ENCODE measurements around the gene MARCHF5.
A peak's percentile ranks its signal among the peaks of the same experiment; 100 is the strongest.

The MARCHF5 gene

GRCh38 chr10:92290837-92291615 is at the start of gene MARCHF5, which contains the start of gene CPEB3:
TSS of gene MARCHF5 (plus strand) at chr10:92291167. CDS start at chr10:92291495, 328 bp downstream.
TSS of gene CPEB3 (minus strand) at chr10:92291078. CDS start at chr10:92240350, 50,728 bp downstream.
- Histone ChIP-seq H3K27me3 (ENCODE audit: insufficient read depth, low read length) (no peaks in the 10 kb centered on the region), H2AFZ (ENCODE audit: low read depth, low read length) (peak within 1 kb of the TSS; percentile 97), H3K4me1 (ENCODE audit: insufficient read depth, low read length) (peaks cover 18% of the 10 kb centered on the region), H3K4me3 (ENCODE audit: low read length) (peak within 1 kb of the TSS; percentile 98), H3K9me3 (ENCODE audit: low read length) (no peaks in the 10 kb centered on the region), H3K36me3 (ENCODE audit: insufficient read depth, low read length) (peaks cover 22% of the 10 kb centered on the region)

- H3K36me3 ChIP-seq (ENCODE audit: insufficient read depth, low read length): no peaks in the 10 kb centered on the region
- peak overlapping the region; percentile 75 for H3K4me3 ChIP-seq (ENCODE audit: low read length)
Observed at GRCh38 chr10:92241501-92241900, 49.5 kb upstream of the MARCHF5 start.

GRCh38 chr10:92242380-92242779 is 48.6 kb upstream of the MARCHF5 start:
- H3K4me3 ChIP-seq (ENCODE audit: low read length): peak overlapping the region; percentile 54

More at GRCh38 chr10:92241501-92241900, 49.5 kb upstream of the MARCHF5 start:
- Histone ChIP-seq H2AFZ (ENCODE audit: low read depth, low read length) (peak overlapping the region; percentile 75), H3K27me3 (ENCODE audit: insufficient read depth, low read length) (peaks cover 3% of the 10 kb centered on the region), H3K9me3 (ENCODE audit: low read length) (no peaks in the 10 kb centered on the region), H3K4me1 (ENCODE audit: insufficient read depth, low read length) (peaks cover 15% of the 10 kb centered on the region)

GRCh38 chr10:92242910-92243671 is 47.9 kb upstream of the MARCHF5 start:
- H3K4me1 ChIP-seq (ENCODE audit: insufficient read depth, low read length): peaks cover 15% of the 10 kb centered on the region
- H3K27me3 ChIP-seq (ENCODE audit: insufficient read depth, low read length): peaks cover 3% of the 10 kb centered on the region
- peak overlapping the region; percentile 54 for H3K4me3 ChIP-seq (ENCODE audit: low read length)
- H2AFZ ChIP-seq (ENCODE audit: low read depth, low read length): peak overlapping the region; percentile 53
- no peaks in the 10 kb centered on the region for H3K9me3 ChIP-seq (ENCODE audit: low read length)
- H3K36me3 ChIP-seq (ENCODE audit: insufficient read depth, low read length): no peaks in the 10 kb centered on the region

More at GRCh38 chr10:92242380-92242779, 48.6 kb upstream of the MARCHF5 start:
- H3K36me3 ChIP-seq (ENCODE audit: insufficient read depth, low read length): no peaks in the 10 kb centered on the region
- H2AFZ ChIP-seq (ENCODE audit: low read depth, low read length): no peak overlapping the region
- H3K27me3 ChIP-seq (ENCODE audit: insufficient read depth, low read length): peaks cover 3% of the 10 kb centered on the region
- no peaks in the 10 kb centered on the region for H3K9me3 ChIP-seq (ENCODE audit: low read length)
- H3K4me1 ChIP-seq (ENCODE audit: insufficient read depth, low read length): peaks cover 15% of the 10 kb centered on the region

GRCh38 chr10:92244796-92245195 is 46.2 kb upstream of the MARCHF5 start:
- H3K36me3 ChIP-seq (ENCODE audit: insufficient read depth, low read length): no peaks in the 10 kb centered on the region
- no peak overlapping the region for H2AFZ ChIP-seq (ENCODE audit: low read depth, low read length)
- no peak overlapping the region for H3K4me3 ChIP-seq (ENCODE audit: low read length)
- H3K9me3 ChIP-seq (ENCODE audit: low read length): no peaks in the 10 kb centered on the region
- H3K4me1 ChIP-seq (ENCODE audit: insufficient read depth, low read length): peaks cover 15% of the 10 kb centered on the region
- H3K27me3 ChIP-seq (ENCODE audit: insufficient read depth, low read length): no peaks in the 10 kb centered on the region

- Histone ChIP-seq H3K9me3 (ENCODE audit: low read length) (no peaks in the 10 kb centered on the region), H3K27me3 (ENCODE audit: insufficient read depth, low read length) (no peaks in the 10 kb centered on the region)
Observed at GRCh38 chr10:92248566-92248965, 42.4 kb upstream of the MARCHF5 start.

GRCh38 chr10:92263396-92263795 is 27.6 kb upstream of the MARCHF5 start:
- no peak overlapping the region for H3K4me3 ChIP-seq (ENCODE audit: low read length)
- H3K4me1 ChIP-seq (ENCODE audit: insufficient read depth, low read length): no peaks in the 10 kb centered on the region
- no peaks in the 10 kb centered on the region for H3K36me3 ChIP-seq (ENCODE audit: insufficient read depth, low read length)
- no peaks in the 10 kb centered on the region for H3K27me3 ChIP-seq (ENCODE audit: insufficient read depth, low read length)
- no peaks in the 10 kb centered on the region for H3K9me3 ChIP-seq (ENCODE audit: low read length)
- no peak overlapping the region for H2AFZ ChIP-seq (ENCODE audit: low read depth, low read length)

More at GRCh38 chr10:92248566-92248965, 42.4 kb upstream of the MARCHF5 start:
- Histone ChIP-seq H3K36me3 (ENCODE audit: insufficient read depth, low read length) (no peaks in the 10 kb centered on the region), H3K4me1 (ENCODE audit: insufficient read depth, low read length) (no peaks in the 10 kb centered on the region), H2AFZ (ENCODE audit: low read depth, low read length) (no peak overlapping the region), H3K4me3 (ENCODE audit: low read length) (no peak overlapping the region)

GRCh38 chr10:92264249-92264648 is 26.7 kb upstream of the MARCHF5 start:
- Histone ChIP-seq H3K36me3 (ENCODE audit: insufficient read depth, low read length) (no peaks in the 10 kb centered on the region), H3K4me1 (ENCODE audit: insufficient read depth, low read length) (no peaks in the 10 kb centered on the region), H3K27me3 (ENCODE audit: insufficient read depth, low read length) (no peaks in the 10 kb centered on the region), H3K9me3 (ENCODE audit: low read length) (no peaks in the 10 kb centered on the region), H3K4me3 (ENCODE audit: low read length) (no peak overlapping the region), H2AFZ (ENCODE audit: low read depth, low read length) (no peak overlapping the region)

- no peaks in the 10 kb centered on the region for H3K27me3 ChIP-seq (ENCODE audit: insufficient read depth, low read length)
- no peaks in the 10 kb centered on the region for H3K36me3 ChIP-seq (ENCODE audit: insufficient read depth, low read length)
- no peaks in the 10 kb centered on the region for H3K9me3 ChIP-seq (ENCODE audit: low read length)
Observed at GRCh38 chr10:92265687-92266258, 25.2 kb upstream of the MARCHF5 start.

GRCh38 chr10:92267343-92267742 is 23.6 kb upstream of the MARCHF5 start:
- H2AFZ ChIP-seq (ENCODE audit: low read depth, low read length): no peak overlapping the region
- no peaks in the 10 kb centered on the region for H3K9me3 ChIP-seq (ENCODE audit: low read length)
- H3K36me3 ChIP-seq (ENCODE audit: insufficient read depth, low read length): no peaks in the 10 kb centered on the region
- no peak overlapping the region for H3K4me3 ChIP-seq (ENCODE audit: low read length)
- no peaks in the 10 kb centered on the region for H3K27me3 ChIP-seq (ENCODE audit: insufficient read depth, low read length)
- no peaks in the 10 kb centered on the region for H3K4me1 ChIP-seq (ENCODE audit: insufficient read depth, low read length)

More at GRCh38 chr10:92265687-92266258, 25.2 kb upstream of the MARCHF5 start:
- H2AFZ ChIP-seq (ENCODE audit: low read depth, low read length): no peak overlapping the region
- H3K4me3 ChIP-seq (ENCODE audit: low read length): no peak overlapping the region
- H3K4me1 ChIP-seq (ENCODE audit: insufficient read depth, low read length): no peaks in the 10 kb centered on the region

GRCh38 chr10:92268748-92269147 is 22.2 kb upstream of the MARCHF5 start:
- no peak overlapping the region for H3K4me3 ChIP-seq (ENCODE audit: low read length)
- H3K9me3 ChIP-seq (ENCODE audit: low read length): no peaks in the 10 kb centered on the region
- H2AFZ ChIP-seq (ENCODE audit: low read depth, low read length): no peak overlapping the region
- H3K36me3 ChIP-seq (ENCODE audit: insufficient read depth, low read length): no peaks in the 10 kb centered on the region
- no peaks in the 10 kb centered on the region for H3K27me3 ChIP-seq (ENCODE audit: insufficient read depth, low read length)
- no peaks in the 10 kb centered on the region for H3K4me1 ChIP-seq (ENCODE audit: insufficient read depth, low read length)

- H3K9me3 ChIP-seq (ENCODE audit: low read length): no peaks in the 10 kb centered on the region
- no peaks in the 10 kb centered on the region for H3K36me3 ChIP-seq (ENCODE audit: insufficient read depth, low read length)
- H3K4me3 ChIP-seq (ENCODE audit: low read length): no peak overlapping the region
- H2AFZ ChIP-seq (ENCODE audit: low read depth, low read length): no peak overlapping the region
- no peaks in the 10 kb centered on the region for H3K4me1 ChIP-seq (ENCODE audit: insufficient read depth, low read length)
- H3K27me3 ChIP-seq (ENCODE audit: insufficient read depth, low read length): no peaks in the 10 kb centered on the region
Observed at GRCh38 chr10:92274071-92274470, 16.9 kb upstream of the MARCHF5 start.

All from neuron (in vitro differentiated cells).